Fibroblast of peridontal ligament (primary cell): Measurements from ENCODE around the gene MYPOP.
"Not testable (repeated sequence)": the region's sequence is repeated elsewhere in the genome, so short reads cannot be mapped to it uniquely, and the experiment has no call there.

Source experiments
- DNase-seq: peaks from one replicate; pipeline ENCODE4 v3.0.0-alpha.2; 2010; ENCODE audit errors: extremely low read depth

Gene MYPOP

DNA sequence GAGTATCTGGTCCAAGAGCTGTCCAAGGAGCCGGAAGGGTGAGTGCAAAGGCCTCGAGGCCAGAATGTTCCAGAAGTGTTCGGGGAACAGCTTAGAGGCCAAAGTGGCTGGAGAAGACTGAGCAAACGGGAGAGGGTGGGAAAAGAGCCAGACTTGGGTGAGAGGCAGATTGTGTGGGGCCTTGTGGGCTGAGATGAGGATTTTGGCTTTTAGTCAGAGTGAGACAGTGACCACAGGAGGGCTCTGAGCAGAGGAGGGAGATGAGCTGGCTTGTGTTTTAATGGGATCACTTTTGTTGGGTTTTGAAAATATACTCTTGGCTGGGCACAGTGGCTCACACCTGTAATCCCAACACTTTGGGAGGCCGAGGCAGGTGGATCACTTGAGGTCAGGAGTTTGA lies 6.5 kb upstream of the MYPOP start:
- DNase-seq: no peak

DNA sequence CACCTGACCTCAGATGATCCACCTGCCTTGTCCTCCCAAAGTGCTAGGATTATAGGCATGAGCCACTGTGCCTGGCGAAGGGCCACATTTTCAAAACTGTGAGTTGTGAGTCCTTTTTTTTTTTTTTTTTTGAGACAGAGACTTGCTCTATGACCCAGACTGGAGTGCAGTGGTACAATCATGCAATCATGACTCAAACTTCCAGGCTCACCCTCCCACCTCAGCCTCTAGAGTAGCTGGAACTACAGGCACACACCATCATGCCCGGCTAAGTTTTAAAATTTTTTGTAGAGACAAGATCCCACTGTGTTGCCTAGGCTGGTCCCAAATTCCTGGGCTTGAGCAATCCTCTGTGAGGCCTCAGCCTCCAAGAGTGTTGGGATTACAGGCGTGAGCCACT lies 3.8 kb upstream of the MYPOP start:
- DNase-seq: no peak

DNA sequence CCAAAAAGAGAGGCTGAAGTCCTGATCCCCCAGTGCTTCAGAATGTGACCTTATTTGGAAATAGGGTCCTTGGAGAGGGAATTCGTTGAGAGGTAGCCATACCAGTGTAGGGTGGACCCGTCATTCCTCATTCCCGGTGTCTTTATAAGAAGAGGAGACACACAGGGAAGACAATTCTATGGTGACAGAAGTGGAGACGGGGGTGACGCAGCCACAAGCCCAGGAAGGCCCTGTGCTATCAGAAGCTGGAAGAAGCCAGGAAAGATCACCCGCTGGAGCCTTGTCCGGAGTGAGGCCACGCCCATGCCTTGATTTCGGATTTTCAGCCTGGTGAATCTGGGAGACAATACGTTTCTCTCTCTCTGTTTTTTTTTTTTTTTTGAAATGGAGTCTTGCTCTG lies 2.6 kb upstream of the MYPOP start:
- DNase-seq: no peak

DNA sequence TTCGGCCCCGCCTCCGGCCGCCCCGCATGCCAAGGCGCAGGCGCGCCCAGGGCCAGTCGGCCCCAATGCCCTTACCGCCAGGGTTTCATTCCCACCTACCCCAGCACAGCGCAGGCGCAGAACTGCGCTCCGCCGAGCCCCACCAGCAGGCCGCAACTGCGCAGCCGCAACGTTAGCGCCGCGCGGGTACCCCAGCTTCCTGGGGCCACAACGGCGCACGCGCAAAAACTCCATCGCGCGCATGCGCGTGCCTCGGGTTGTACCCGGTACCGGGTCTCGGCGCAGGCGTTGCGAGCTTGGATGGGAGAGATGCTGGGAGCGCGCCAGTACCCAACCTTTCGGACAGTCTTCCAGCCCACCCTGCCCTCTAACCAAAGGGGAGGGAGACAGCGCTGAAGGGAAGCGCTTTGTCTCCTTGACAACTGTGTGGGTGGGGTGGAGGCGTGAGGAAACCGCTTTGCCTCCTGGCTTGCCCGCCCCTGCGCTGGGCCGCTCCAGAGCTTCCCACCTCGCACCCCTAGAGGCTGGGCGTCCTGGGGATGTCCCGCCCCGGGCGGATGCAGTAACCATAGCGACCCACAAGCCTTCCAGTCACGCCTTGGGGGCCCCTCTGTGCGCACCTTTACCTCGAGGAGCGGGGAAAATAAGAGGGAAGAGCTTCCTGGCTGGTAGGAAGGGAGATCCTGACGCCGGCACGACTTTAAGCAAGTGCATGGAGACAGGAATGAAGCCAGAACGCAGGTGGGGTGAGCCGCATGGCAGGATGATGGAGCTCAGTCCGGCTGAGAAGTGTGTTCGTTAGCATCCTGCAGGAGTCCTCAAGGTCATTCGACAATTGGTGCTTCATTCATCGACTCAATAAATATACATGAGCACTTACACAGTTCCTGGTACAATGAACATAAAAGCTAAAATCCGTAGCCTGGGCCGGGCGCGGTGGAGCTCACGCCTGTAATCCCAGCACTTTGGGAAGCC lies 525 bp upstream of the MYPOP start:
- DNase-seq: peak; percentile 96

DNA sequence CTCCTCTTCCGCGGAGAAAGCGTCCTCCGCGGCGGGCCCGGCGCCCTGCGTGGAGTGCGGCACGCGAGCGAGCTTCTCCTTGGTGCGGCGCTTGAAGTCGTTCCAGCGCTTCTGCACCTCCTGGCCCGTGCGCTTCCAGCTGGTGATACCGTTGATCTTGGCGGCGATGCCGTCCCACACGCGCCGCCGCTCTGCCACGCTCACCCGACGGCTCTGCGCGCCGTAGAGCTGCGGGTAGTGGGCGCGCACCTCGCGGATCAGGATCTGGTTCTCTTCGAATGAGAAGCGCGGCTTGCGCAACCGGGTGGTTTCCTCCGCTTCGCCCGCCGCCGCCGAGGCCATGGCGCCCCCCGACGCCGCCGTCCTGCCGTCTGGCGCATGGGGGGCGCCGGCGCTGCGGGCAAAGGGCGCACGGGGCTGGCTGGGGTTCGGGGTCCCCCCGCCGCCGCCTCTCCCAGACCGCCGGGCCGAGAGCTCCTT lies 941 bp downstream of the MYPOP start:
- peak; percentile 27 for DNase-seq

DNA sequence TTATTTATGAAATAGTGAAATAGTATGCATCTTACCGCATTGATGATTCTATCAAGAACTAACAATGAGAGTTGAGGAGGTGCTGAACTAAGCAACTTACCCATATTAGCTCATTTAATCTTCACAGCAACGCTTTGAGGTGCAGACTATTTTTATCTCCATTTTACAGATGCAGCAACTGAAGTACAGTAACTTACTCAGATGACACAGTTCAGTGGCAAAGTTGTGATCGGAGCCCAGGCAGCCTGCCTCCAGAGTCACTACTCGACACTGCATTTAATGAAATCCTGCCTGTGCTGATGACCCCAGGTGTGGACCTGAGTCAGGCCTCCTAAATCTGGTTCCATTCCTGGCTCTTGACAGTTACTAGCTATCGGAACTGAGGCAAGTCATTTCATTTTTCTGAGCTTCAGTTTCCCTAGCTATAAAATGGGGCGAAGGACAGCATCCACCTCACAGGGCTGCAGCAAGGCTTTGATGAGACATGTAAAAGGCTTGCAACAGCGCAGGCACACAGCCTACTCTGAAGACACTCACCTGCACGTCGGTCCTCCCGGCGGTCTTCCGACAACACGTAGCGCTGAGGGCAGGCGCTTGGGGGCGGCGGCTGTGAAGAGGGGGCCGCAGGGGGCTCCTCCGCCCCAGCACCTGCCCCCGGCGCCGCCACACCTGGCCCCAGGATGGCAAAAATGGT lies 1.5 kb downstream of the MYPOP start:
- DNase-seq: no peak

DNA sequence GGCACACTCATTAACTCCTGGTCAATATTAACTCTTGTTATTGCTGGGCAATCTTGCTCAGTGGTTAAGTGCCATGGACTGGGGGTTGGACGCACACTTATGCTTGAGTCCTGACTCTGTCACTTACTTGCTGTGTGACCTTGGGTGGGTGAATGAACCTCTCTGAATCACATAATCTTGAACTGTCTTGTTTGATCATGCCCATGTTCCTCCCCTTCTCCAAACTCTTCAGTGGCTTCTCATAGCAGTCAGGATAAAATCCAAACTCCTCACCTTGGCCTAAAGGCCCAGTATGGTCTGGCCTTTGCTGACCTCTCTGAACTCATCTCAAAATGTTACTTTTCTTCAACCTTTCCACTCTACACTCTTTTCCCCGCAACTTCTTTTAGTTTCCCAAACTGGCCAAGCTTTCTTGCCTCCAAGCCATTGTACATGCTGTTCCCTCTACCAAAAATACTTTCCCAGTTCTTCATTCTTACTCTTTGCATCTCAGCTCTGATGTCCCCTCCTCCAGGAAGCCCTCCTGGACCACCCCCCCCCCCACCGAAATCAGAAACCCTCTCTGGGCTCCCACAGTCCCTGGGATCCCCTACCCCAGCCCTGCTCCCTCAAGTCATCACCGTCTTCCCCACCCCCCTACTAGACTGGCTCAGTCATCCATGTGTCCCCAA lies 2.4 kb downstream of the MYPOP start:
- DNase-seq: no peak

DNA sequence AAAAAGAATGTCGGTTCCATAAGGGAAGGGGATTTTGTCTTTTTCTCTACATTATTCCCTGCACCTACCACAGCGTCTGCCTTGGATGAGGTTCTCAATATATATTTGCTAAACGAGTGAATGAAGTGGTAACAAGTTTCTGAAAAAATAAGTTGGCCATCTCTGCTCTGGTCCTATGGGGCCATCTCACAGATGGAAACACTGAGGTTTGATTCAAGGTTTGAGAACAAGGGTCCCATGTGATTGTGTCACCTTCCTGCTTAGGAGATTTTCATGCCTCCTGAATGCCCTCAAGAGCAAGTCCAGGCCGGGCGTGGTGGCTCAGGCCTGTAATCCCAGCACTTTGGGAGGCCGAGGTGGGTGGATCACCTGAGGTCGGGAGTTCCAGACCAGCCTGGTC lies 3.2 kb downstream of the MYPOP start:
- no peak for DNase-seq

DNA sequence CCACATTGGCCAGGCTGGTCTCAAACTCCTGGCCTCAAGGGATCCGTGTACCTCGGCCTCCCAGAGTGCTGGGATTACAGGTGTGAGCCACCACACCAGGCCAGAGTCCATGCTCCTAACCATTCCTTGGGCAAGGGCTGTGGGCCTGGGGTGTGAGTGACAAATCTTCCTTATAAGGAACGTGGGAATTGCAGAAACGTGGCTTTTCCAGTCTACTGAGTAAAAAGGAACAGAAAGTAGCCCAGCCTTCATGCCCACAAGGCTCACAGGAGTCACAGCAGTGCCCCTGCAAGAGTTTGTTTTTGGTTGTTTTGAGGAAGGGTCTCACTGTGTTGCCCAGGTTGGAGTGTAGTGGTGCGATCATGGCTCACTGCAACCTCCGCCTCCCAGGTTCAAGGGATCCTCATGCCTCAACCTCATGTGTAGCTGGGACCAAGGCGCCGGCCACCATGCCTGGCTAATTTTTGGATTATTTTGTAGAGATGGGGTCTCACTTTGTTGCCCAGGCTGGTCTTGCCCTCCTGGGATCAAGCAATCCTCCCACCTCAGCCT lies 5.1 kb downstream of the MYPOP start:
- DNase-seq: no peak

DNA sequence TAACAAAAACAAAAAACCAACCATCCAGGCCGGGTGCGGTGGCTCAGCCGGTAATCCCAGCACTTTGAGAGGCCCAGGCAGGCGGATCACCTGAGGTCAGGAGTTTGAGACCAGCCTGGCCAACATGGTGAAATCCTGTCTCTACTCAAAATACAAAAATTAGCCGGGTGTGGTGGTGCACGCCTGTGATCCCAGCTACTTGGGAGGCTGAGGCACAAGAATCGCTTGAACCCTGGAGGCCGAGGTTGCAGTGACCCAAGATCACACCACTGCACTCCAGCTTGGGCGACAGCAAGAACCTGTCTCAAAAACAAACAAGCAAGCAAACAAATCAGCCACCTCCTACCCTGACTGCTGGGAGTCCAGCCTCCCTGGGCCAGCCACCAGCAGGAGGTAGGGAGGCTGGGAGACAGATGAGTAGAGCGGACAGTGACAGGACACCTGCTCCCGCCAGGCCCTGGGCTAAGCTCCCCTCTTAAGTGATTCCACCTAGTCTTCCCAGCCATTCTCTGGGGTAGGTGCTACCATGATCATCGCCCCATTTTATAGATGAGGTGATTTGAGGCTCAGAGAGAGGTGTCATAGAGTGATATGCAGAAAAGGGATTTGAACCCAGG lies 6.3 kb downstream of the MYPOP start:
- DNase-seq: not testable (repeated sequence)

DNA sequence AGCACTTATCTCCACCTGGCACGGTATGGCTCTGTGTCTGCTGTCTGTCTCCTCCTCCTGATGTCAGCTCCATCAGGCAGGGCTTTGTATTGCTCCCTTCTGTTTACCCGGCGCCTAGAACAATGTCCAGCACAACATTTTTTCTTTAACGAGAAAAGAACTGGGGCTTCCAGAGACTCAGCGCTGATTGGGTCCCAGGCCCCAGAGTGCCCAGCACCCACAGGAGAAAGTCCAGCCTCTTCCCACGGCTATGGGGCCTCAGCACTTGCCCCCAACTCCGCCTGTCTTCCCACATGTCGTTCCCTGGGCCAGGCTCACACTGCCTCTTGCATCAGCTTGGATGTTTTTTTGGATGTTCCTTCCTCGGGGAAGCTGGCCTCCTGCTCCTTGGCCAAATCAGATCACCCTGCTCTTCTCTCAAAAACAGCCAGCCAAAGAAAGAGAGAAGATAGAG lies 6.9 kb downstream of the MYPOP start:
- DNase-seq: no peak

DNA sequence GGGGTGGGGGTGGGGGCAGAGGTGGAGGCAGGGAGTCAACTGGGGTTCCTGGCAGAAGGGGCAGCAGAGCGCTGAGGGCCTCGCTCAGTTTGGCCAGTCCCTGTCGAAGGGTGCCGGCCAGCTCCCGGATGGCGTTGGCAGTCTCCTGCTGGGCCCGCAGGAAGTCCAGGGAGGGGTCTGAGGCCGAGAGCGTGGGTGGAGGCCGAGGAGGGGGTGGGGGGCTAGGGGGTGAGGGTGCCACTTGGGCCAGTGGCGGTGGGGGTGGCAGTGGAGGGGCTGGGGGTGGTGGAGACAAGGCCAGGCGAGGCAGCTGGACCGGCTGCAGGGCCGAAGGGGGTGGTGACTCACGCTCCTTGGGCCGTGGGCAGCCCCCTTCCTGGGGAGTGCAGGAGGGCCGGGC lies 11.5 kb downstream of the MYPOP start:
- DNase-seq: no peak

DNA sequence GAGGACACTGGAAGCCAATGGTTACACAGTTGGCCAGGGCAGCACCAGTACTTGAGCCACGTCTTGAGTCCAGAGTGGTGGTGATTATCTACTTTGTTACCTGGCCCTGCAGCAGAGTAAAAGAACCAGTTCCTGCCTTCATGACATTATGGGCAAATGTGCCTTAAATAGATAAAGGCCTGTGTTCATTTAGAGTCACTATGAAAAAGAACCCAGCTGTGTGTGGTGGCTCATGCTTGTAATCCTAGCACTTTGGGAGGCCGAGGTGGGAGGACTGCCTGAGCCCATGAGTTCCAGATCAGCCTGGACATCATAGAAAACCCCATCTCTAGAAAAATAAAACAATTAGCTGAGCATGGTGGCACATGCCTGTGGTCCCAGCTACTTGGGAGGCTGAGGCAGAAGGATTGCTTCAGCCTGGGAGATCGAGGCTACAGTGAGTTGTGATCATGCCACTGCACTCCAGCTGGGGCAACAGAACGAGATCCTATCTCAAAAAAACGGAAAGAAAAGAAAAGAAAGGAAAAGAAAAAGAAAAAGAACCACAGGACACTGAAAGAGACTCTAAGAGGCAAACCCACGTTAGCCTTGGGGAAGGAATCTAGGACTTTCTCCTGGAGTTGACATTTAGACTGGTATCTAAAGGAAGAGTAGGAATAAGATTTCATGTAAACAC lies 13.1 kb downstream of the MYPOP start:
- no peak for DNase-seq

DNA sequence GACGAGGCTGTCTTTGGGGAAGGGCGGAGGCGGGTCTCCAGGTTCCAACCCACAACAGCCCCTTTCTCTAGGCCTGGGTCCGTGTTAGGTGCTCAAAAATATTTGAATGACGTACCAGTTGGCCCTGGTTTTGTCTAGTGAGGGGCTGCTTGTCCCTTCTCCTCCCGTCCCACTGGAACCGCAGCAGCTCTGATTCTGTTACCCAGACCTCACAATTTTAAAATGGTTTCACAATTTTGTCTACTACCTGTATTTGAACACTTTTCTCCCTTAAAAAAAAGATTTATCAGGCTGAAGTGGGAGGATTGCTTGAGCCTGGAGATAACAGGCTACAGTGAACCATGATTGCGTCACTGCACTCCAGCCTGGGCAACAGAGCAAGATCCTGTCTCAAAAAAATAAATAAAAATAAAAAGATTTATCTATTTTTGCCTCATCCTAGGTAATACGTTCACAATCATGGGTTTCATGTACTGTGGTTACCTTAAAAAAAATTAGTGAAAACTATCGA lies 15.2 kb downstream of the MYPOP start:
- no peak for DNase-seq

DNA sequence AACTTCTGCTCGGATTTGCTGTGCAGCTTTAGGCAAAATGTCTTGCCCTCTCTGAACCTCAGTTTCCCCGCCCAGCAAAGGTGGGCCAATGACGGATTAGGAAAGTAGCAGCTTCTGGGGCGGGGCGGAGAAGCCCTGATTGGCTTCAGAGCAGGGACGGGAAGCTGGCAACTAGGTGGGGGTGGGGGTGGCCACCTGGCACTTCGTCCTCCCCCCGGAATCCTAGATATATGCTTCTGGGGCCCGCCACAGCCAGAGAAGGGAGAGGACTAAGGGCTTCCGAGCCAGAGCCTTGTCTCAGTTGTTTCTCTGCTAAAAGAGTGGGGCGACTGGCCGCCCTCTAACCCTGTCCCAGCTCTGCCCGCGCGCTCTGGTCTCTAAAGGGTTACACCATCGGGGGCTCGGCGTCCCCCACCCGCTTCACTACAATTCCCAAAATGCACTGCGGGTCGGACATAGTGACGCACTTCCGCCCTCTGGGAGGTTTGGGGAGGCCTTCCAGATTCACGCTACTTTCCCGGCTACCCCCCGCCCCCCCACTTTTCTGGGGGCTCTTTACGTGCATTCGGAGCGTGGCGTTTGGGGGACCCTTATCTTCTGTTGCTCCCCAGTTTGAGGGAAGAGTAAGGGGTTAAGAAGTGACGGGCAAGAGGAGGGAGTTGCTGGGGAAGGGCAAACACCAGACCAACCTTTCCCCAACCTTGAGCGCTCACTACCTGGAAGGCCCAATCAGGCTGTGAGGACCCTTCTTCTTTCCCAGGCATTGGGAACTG lies 15.8 kb downstream of the MYPOP start:
- DNase-seq: peak; percentile 94

DNA sequence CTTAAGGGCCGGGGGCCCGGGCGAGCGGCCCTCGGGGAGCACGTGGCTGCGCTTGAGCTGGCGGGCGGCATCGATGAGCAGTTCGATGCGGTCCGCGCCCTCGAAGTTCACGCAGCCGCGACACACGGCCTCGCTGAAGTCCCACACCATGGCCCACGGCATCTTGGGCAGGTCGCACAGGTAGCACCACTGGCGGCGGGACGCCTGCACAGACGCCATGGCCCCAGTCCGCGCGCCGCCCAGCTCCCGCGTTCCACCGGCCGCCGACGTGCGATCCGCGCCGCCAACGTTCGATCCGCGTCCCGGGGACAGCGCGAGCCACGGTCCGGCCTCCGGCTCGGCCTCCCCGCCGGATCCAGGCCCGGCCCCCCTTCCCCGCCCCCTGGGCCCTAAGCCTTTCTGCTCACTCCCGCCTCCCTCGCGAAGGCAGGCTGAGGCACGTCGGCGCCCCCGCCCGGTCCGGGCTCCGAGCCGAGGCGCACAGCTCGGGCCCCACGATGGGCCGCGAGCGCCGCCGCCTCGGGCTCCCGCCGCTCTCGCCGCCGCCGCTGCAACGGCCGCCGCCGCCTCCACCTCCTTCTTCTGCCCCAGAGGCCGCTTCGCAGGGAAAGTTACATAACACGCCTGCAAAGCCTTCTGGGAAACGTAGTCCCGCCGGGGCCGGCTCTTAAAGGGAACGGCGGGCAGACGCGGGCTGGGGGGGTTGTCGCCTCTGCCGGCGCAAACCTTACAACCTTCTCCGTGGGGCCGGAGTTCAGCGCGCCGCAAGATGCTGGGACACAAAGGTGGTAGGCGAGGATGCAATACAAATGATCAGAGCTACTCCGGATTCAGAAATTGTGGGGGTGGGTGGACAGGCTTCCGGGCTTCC lies 16.6 kb downstream of the MYPOP start, which contains the start of gene IRF2BP1:
TSS of gene IRF2BP1 (minus strand) at position 586 of the 871 bp plus-strand sequence. CDS start at position 219, 367 bp downstream.
- DNase-seq: peak; percentile 90

DNA sequence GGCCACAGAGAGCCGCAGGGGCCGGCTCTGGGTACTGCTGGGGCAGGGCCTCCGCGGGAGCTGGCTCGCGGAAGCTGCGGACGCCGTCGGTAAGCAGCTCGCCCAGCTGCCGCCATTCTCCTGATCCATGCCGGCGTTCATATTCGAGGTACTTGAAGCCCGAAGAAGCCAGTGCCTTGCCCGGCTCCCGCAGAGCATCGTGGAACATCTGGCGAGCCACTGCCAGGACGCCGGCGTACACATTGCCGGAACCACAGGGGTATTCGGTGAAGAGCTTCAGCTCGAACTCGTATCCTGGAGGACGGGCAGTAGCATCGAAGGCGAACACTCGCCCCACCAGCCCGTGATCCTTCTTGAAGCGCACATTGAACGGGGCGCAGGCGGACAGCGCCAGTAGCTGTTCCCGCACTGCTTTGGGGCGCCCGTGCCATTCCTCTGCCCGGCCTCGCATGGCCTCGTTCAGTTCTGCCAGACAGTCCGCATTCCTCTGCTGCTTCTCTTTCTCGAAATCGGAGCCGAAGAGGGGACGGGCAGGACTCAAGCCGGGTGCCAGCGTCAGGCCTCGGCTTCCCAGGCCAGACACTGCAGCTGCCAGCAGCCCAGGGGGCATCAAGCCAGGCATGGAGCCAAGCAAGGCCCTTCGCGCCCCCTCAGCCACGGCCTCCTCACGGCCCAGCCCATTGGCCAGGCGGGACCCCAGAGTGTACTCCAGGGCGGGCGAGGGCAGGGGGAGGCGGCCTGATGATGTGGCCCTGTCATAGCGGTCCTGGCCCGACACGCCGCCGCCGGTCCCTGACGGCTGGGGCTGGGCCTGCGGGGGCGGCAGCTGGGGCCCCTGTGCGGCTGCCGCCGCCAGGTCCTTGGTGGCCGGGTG lies 17.5 kb downstream of the MYPOP start:
- no peak for DNase-seq
